GM18519 (cell line): Measurements from ENCODE around the gene ARHGEF16.

ENCODE experiments used
- ATAC-seq: cut with Tn5 transposase; IDR thresholded peaks from one replicate; pipeline ENCODE4 v1.9.1; 2021; ENCODE audit warnings: mild to moderate bottlenecking, moderate library complexity; ENCODE audit not compliant: unreplicated experiment, low FRiP score

Gene ARHGEF16

DNA sequence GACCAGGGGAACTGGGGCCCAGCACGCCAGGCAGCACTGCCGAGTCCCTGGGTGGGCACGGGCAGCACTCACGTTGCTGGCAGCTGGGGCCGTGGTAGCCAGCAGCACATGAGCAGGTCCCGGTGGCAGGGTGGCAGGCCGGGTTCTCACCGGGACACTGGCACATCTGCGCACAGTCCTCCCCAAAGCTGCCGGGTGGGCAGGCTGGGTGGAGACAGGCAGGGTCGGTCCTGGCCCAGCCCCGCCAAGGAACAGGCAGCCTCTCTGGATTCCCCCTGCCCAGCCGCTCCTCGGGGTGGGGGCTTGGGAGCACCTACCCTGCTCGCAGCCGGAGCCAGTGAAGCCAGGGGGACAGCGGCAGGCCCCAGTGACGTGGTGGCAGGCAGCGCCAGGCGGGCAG, 42.5 kb downstream of the ARHGEF16 start:
- ATAC-seq: no peak

DNA sequence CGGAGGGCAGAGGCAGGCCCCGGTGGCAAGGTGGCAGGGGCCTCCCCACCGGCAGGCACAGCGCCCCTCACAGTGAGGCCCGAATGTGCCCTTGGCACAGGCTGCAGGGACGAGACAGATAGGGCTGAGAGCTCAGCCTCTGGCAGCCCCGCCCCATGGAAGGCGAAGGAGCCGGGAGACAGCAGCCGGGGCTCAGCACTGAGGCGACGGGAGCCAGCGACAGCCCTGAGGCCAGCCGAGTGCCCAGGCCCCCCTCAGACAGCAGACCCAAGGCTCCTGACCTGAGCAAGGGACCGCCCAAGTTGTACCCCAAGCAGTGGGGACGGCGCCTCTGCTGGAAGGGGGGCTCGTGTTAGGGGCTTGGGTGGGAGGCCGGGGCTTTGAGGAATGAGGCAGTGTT, 43.1 kb downstream of the ARHGEF16 start:
- no peak for ATAC-seq

DNA sequence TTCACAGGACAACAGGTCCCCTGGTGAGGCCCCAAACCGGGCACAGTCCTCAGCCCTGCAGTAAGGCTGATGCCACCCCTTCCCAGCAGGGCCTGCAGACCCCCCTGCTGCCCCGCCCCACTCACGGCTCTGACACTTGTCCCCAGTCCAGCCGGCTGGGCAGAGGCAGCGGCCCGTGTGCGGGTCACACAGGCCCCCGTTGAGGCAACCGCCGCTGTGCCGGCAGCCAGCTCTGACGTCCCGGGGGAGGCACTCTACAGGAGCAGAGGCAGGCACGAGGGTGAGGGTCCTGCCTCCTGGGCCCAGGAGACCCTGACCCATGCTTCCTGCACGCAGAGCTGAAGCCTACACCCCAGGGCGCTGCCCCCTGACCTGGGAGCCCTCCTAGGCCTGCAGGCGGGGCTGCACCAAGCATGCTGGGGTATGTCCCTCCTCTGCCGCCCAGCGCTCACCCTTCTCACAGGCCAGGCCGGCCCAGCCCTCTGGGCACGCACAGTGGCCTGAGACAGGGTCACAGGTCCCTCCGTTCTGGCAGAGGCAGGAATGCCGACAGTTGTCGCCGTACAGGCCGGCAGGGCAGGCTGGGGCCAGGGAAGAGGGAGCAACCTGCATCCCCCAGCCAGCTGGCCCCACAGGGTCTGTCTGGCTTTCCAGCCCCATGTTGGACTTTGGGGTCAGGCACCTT, 43.9 kb downstream of the ARHGEF16 start:
- no peak for ATAC-seq

DNA sequence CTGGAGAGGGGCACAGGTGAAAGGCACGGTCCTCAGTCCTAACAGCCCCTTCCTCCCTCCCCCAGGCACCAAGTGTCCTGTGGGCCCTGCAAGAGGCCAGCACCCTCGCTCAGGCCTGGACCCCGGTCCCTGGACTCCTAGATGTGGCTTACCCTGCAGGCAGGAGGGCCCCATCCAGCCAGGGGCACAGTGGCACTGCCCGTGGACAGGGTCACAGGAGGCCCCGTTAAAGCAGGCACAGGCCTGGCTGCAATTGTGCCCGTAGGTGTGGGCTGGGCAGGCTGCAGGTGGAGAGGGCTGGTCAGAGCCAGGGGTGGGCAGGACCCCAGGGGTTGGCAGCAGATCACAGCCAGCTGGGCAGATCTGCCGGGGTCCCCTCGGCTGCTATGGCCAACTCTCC, 44.5 kb downstream of the ARHGEF16 start:
- no peak for ATAC-seq

DNA sequence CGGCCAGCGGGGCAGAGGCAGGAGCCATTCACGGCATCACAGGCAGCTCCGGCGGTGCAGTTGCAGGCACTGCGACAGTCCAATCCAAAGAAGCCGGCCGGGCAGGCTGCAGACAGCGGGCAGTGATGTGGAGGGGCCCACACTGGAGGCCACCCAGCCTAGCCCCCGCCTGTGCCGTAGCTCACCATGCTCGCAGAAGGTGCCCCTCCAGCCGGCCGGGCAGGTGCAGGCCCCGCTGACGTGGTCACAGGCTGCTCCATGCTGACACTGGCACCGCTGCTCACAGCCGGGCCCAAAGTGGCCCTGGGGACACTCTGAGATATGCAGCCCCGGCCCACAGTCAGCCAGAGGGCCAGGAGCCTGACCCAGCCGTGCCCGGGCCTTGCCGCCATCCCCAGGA, 45.1 kb downstream of the ARHGEF16 start:
- ATAC-seq: no peak

DNA sequence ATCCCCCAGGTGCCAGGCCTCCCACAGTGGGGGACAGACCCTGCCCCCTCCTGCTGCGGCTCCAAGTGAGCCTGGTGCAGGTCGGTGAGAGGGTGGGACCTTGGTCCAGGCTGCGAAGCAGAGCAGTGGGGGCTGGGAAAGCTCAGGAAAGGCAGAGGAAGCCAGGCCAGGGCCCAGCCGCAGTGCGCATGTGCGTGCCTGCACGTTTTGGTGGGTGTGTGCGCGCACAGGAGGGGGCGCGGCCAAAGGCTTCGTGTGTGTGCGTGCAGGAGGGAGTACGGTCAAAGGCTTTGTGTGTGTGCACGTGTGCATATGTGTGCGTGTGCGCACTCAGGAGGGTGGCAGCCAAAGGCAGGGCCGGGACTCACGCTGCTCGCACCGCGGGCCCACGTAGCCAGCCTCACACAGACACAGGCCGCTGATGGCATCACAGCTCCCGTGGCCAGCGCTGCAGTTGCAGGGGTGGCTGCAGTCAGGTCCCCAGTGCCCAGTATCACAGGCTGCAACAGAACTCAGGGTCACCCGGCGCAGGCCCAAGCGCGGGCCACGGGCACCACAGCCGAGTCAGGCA, 45.9 kb downstream of the ARHGEF16 start:
- no peak for ATAC-seq

DNA sequence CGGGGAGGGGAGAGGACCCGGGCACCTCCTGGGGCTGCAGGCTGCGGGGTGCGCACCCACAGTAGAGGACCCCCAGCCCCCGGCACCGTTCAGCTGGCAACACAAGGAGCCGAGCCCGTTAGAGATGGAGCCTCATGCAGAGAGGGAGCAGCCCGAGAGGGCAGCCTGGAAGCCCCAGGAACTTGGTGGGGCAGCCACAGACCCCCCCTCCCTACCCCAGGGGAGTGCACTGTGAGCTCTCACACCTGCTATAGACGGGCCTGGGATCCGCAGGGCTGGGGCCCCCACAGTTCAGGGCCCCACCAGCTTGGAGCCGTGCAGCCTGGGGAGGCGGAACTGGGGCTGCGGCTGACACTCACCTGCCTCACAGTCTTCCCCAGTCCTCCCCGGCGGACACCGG, 47.0 kb downstream of the ARHGEF16 start:
- ATAC-seq: no peak

DNA sequence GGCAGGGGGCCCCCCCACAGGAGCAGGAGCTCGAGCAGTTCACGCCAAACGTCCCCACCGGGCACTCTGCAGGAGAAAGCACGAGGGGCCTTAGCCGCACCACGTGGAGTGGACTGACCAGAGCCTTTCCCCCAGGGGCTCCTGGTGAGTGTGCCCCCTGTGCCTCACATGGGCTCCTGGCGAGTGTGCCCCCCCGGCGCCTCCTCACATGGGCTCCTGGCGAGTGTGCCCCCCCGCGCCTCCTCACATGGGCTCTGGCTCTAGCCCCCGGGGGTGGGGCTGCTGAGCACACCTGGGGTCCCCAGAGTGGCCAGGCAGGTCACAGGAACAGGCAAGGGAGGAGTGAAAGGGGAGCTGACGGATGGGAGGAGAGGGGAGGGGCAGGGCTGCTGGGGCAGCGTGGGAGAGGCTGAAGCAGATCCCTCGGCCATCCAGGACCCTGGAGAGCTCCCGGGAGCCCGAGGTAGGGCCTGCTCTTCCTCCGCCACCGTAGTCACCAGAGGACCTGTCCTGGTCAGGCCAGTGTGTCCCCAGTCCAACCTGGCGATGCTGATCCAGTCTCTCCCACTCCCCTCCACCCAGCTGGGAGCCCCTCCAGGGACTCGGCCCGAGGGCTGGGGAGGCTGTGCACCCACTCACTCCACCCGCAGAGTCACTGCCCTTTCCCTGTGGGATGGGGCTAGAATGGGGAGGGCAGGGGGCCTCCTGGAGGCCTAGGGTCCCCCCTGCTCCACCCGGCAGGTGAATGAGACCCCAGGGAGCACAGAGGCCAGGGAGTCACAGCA, 47.6 kb downstream of the ARHGEF16 start:
- ATAC-seq: no peak

DNA sequence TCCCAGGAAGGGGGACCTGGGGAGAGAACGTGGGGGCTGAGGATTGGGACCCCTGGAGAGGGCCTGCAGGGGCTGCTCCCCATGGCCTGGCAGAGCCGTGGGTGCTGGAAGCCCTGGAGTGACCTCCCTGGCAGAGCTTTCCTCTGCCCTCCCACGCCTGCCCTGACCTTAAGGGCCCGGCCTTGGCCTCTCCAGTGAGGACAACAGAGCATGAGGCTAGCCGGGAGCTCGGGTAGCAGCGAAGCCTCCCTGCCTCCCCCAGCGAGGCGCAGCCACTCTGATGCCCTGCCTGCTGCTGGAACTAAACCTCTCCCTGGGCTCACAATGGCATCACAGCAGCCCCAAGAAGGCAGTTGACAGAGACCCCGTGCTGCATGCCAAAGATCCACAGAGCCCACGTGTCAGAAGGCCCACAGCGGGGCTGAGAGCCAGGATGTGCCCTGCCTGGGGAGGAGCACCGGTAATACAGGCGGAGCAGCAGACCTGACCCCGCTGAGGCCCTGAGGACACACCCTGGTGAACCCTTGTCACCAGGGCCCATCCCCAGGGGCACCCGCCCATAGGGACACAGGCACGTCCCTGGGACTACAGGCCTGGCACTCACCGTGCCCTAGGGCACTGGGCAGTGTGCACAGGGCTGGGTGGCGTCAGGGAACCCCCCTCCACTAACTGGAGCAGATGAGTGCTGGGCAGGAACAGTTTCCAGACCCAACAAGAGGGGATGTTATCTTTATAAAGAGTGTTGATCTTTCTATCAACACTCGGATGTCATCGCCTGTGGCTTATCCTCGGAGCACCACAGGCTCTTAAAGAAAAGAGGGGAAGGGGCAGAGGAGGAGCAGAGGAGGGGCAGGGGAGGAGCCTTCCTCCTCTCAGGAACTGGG, 48.4 kb downstream of the ARHGEF16 start:
- no peak for ATAC-seq

DNA sequence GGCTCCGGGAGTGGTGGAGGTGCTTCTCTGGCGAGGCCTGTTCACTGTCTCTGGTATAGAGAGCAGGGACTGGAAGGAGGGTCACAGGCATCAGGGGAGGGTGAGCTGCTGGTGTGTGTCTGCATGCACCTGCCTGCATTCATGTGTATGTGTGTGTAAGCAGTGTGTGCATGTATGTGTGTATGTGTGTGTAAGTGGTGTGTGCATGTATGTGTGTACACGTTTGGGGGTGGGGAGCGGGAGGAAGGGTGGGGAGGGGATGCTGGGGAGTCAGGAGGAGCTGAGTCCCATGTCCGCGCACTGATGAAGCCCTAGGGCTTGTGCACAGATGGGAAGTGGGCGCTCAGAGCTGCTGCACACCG, 49.0 kb downstream of the ARHGEF16 start:
- no peak for ATAC-seq

DNA sequence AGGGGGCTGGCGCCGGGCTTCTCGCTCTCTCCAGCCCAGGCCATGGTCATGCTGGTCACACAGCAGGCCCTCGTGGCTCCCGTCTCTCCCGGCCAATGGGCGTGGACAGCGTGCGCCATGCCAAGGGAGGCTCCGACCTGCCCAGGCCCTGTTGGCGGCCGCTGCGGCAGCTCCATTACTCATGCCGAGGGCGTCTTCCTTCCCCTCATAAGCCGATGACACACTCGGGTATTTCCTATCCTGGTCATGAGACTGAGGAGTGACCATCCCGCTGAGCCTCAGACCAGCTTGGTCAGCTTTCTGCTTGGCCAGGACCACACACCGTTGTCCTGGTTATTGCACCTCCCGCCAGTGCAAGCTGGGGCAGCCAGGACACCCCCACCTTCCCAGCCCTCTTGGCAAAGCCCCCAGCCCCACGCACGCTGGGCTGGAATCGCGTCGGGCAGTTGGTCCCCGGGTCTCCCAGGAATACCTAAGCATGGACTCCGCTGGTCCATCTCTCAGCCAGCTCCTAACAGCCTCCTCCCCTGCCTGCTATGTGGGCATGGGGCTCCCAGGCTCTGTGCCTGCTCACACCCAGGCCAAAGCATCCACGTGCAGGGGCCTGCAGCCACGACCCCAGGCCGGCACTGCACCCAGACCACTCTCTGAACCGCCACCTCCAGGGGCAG, 49.8 kb downstream of the ARHGEF16 start:
- ATAC-seq: no peak

DNA sequence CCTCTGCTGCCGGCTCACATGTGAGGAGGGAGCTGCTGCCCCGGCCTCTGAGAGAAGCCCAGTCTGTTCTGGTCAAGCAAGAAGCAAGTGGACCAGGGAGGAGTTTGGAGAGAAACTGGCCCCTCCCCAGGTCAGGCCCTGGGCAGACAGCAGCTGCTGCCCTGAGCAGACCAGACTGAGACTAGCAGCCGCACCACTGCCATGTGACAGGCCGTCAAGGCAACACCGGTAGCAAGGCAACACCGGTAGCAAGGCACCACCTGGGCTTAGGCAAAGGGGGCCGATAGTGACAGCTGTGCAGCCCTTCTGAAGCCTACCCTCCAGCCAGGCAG, 50.3 kb downstream of the ARHGEF16 start:
- ATAC-seq: no peak

DNA sequence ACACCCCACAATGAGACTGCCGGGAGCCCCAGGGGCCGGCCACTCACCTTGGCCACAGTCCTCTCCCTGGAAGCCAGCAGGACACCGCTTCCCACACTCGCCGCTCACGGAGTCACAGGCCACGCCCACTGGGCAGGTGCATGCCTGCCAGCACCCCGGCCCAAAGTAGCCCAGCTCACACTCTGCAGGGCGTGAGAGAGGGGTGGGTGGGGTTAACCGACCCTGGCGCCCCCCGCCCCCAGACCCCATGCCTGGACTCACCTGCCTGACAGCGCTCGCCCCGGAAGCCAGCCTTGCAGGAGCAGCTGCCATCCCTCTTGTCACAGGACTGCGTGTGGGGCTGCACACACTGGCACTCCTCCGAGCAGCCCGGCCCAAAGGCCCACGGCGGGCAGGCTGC, 50.7 kb downstream of the ARHGEF16 start:
- no peak for ATAC-seq

DNA sequence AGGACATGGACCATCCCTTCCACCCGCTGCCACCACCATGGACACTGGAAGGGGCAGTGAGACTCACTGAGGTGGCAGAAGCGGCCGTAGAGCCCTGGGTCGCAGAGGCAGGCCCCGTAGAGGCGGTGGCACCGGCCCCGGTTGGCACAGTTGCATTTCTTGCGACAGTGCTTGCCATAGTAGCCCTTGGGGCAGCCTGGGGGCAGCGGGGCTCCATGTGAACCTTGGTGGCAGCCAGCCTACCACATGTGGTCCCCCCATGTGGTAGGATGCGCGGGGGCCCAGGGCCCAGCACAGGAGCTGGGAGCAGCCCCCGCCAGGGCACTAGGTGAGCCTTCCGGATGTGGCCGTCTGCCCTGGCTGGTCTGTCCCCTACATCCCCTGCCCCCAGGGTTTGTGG, 51.6 kb downstream of the ARHGEF16 start:
- no peak for ATAC-seq

DNA sequence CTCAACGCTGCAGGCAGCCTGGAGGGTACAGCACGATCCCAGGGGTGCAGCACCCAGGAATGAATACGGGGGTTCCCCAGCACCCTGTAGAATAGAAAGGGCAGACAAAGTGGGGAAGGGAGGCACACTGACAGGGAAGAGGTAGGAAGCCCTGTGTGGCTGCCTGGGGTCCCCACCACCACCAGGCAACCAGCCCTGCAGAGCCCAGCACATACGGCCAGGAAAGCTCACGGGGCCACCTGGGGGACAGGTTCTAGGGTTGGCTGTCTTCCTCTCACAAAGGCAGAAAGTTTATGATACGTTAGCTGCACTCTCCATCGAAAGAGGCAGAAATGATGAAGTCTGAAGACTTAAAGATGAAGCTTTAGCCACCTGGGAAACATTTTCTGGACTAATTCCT, 52.5 kb downstream of the ARHGEF16 start:
- ATAC-seq: no peak

DNA sequence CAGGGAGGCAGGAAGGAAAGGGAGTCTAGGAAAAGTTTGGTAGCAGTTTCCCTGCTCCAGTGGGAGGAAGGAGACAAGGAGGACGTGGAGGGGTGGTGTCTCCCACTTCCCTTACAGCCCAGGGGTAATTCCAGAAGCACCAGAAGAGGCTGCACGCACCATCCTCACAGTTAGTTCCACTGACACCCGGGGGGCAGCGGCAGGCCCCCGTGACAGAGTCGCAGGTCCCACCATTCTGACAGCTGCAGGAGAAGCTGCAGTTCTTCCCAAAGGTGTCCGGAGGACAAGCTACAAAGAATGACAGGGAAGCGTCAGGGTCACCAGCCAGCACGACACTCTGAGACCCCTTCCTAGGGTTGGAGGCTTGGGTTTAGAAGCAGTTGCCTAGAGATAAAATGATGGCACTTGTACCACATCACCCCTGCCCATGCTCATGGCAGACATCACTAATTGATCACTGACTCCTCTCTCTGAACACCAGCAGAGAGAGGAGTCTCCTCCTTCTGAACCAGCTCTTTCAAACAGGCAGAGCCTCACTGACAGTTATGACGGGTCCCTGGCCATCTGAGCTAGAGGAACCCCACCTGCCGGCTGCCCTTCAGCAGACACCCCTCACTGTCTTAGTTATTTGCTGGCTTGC, 53.3 kb downstream of the ARHGEF16 start:
- ATAC-seq: no peak

DNA sequence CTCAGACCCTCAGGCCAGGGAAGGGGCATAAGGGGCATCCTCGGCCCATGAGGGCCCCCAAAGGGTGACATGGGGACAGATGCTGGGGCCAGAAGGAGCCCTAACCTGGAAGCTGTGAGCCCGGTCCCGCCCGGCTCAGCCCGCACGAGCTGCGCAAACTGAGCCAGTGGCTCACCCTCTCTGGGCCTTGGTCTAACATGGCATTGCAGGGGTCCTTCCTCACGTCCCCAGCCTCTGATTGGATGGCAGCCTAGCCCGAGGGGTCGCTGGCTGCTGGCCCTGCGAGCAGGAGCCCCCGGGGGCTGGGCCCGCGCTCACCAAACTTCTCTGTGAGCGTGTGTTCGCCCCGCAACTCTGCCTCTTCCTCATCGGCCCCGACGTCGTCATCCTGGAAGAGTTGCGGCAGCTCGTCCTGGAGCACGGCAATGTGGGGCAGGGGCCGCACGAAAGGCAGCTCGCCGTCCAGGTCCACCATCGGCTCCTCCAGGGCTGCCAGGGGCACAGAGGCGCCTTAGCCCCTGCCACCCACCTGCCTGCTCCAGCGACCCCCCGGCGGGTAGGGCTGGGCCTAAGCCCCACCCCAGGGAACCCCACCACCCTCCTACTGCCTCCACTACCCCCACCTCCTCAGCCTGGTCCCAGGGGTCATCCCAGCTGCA, 54.4 kb downstream of the ARHGEF16 start:
- ATAC-seq: no peak

DNA sequence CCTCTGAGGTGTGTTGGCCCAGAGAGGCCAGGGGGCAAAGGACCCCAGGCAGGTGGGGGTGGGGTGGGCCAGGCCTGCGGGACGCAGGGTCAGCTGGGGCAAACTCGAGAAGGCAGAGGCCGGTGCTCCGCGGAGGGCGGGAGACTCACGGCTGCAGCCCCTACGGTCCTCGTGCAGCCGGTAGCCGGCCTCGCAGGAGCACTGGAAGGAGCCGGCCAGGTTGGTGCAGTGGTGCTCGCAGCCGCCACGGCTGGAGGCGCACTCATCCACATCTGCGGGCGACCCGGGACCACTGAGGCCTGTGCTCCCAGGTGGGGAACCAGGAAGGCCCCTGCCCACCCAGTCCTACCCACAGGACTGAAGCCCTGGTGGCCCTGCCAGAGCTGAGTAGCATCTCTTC, 55.3 kb downstream of the ARHGEF16 start:
- ATAC-seq: no peak

DNA sequence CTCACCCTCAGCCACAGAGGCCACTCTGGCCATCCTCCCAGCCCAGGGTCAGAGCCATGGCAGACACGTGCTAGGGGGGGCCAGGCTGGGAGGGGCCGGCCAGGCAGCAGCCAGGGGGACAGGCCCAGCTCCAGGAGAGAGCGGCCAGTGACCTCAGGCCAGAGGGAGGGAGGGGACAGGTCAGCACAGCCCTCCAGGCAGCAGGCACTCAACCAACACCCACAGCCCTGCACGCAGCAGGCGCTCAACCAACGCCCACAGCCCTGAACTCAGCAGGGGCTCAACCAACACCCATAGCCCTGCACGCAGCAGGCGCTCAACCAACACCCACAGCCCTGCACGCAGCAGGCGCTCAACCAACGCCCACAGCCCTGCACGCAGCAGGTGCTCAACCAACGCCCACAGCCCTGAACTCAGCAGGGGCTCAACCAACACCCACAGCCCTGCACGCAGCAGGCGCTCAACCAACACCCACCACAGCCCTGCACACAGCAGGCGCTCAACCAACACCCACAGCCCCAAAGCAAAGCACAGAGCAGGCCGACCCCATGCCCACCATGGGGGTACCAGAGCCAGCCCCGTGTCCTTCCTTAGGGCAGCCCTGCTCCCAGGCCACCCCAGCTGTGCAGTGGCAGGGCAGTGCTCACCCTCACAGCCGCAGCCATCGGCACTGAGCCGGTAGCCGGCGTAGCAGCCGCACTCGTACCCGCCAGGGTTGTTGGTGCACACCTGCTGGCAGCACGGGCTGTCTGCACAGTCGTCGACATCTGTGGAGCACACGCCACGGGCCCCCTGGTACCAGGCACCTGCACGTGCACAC, 55.9 kb downstream of the ARHGEF16 start:
- ATAC-seq: no peak
